22Rv1 (cell line): ENCODE results near the gene KDM4B.

Experiments
- CTCF ChIP-seq: fragments of 450-650 bp; IDR thresholded peaks from 2 replicates; pipeline ENCODE4 v1.5.1; 2017; ENCODE audit warnings: mild to moderate bottlenecking
- ZFX ChIP-seq: fragments of 450-650 bp; IDR thresholded peaks from 2 replicates; pipeline ENCODE4 v1.6.1; 2017; ENCODE audit warnings: antibody characterized with exemption, borderline replicate concordance

- TF ChIP-seq CTCF (no peak), ZFX (no peak)
Observed at GRCh38 chr19:5023128-5023571, 54.2 kb downstream of the KDM4B start.
